H9 (cell line): Measurements from ENCODE around the gene LRMDA. TPM values are rescaled to one million over a fixed set of nuclear protein-coding genes. Genes with fewer than 3 reads are reported as not detected.

ENCODE experiments used
- DNase-seq: peaks from one replicate; pipeline ENCODE4 v3.0.0-alpha.2; 2017
- H2AFZ ChIP-seq: one replicate; pipeline ENCODE4 v1.6.1; 2013; ENCODE audit warnings: mild to moderate bottlenecking, low read length, control low read depth, moderate library complexity
- H2AK5ac ChIP-seq: 2 replicates; pipeline ENCODE4 v1.6.1; 2013; ENCODE audit warnings: low read length, control low read depth, mixed read lengths; ENCODE audit not compliant: insufficient read length
- H2BK120ac ChIP-seq: one replicate; pipeline ENCODE4 v1.6.1; 2013; ENCODE audit warnings: low read depth, mild to moderate bottlenecking, low read length, control low read depth, inconsistent platforms; ENCODE audit not compliant: poor library complexity, severe bottlenecking
- H2BK12ac ChIP-seq: 2 replicates; pipeline ENCODE4 v1.6.1; 2013; ENCODE audit warnings: low read length, control low read depth, mixed read lengths, low read depth; ENCODE audit not compliant: insufficient read length
- H2BK15ac ChIP-seq: 2 replicates; pipeline ENCODE4 v1.6.1; 2013; ENCODE audit warnings: low read depth, low read length, control low read depth
- H2BK20ac ChIP-seq: one replicate; pipeline ENCODE4 v1.6.1; 2013; ENCODE audit warnings: low read depth, mild to moderate bottlenecking, low read length, control low read depth, inconsistent platforms; ENCODE audit not compliant: poor library complexity, severe bottlenecking
- H2BK5ac ChIP-seq: 2 replicates; pipeline ENCODE4 v1.6.1; 2013; ENCODE audit warnings: low read length, control low read depth, mixed read lengths; ENCODE audit not compliant: insufficient read length
- H3K14ac ChIP-seq: 2 replicates; pipeline ENCODE4 v1.6.1; 2013; ENCODE audit warnings: low read length, control low read depth; ENCODE audit not compliant: insufficient read depth
- H3K18ac ChIP-seq: 2 replicates; pipeline ENCODE4 v1.6.1; 2013; ENCODE audit warnings: low read depth, mild to moderate bottlenecking, mixed read lengths, low read length, control low read depth; ENCODE audit not compliant: insufficient read length
- H3K23ac ChIP-seq: 2 replicates; pipeline ENCODE4 v1.6.1; 2013; ENCODE audit warnings: low read length, control low read depth, mixed read lengths, low read depth; ENCODE audit not compliant: insufficient read length
- H3K23me2 ChIP-seq: 2 replicates; pipeline ENCODE4 v1.6.1; 2013; ENCODE audit warnings: low read depth, mild to moderate bottlenecking, mixed read lengths, low read length, control low read depth; ENCODE audit not compliant: insufficient read length, poor library complexity, severe bottlenecking
- H3K27ac ChIP-seq: 2 replicates; pipeline ENCODE4 v1.5.1; 2013; ENCODE audit warnings: low read length, control low read depth, mixed read lengths, low read depth; ENCODE audit not compliant: insufficient read length
- H3K27me3 ChIP-seq: 2 replicates; pipeline ENCODE4 v1.6.1; 2013; ENCODE audit warnings: low read length, control low read depth, inconsistent platforms; ENCODE audit not compliant: insufficient read depth
- H3K4ac ChIP-seq: 2 replicates; pipeline ENCODE4 v1.6.1; 2013; ENCODE audit warnings: low read depth, mild to moderate bottlenecking, control low read depth, inconsistent platforms, low read length, moderate library complexity
- H3K4me1 ChIP-seq: 2 replicates; pipeline ENCODE4 v1.6.1; 2013; ENCODE audit warnings: low read length, control low read depth, inconsistent platforms; ENCODE audit not compliant: insufficient read depth
- H3K4me2 ChIP-seq: 2 replicates; pipeline ENCODE4 v1.6.1; 2013; ENCODE audit warnings: low read length, control low read depth, mixed read lengths; ENCODE audit not compliant: insufficient read length, insufficient read depth
- H3K56ac ChIP-seq: 2 replicates; pipeline ENCODE4 v1.6.1; 2013; ENCODE audit warnings: low read depth, mild to moderate bottlenecking, mixed read lengths, low read length, control low read depth; ENCODE audit not compliant: insufficient read length
- H3K79me1 ChIP-seq: 2 replicates; pipeline ENCODE4 v1.6.1; 2013; ENCODE audit warnings: low read depth, mild to moderate bottlenecking, moderate library complexity, low read length, control low read depth, inconsistent platforms; ENCODE audit not compliant: insufficient read depth, poor library complexity, severe bottlenecking
- H3K79me2 ChIP-seq: 2 replicates; pipeline ENCODE4 v1.6.1; 2013; ENCODE audit warnings: low read length, control low read depth, inconsistent platforms; ENCODE audit not compliant: insufficient read depth
- H3K9ac ChIP-seq: 2 replicates; pipeline ENCODE4 v1.6.1; 2013; ENCODE audit warnings: low read length, control low read depth, mixed read lengths; ENCODE audit not compliant: insufficient read length; ENCODE audit errors: extremely low read depth
- H3K9me3 ChIP-seq: one replicate; pipeline ENCODE4 v1.6.1; 2013; ENCODE audit warnings: low read depth, low read length, inconsistent platforms; ENCODE audit not compliant: control insufficient read depth
- H3T11ph ChIP-seq: one replicate; pipeline ENCODE4 v1.6.1; 2013; ENCODE audit warnings: mild to moderate bottlenecking, low read length, control low read depth, inconsistent platforms
- H4K20me1 ChIP-seq: one replicate; pipeline ENCODE4 v1.6.1; 2013; ENCODE audit not compliant: control insufficient read depth, insufficient read length, insufficient read depth
- H4K5ac ChIP-seq: 2 replicates; pipeline ENCODE4 v1.6.1; 2013; ENCODE audit warnings: low read depth, mild to moderate bottlenecking, mixed read lengths, low read length, control low read depth; ENCODE audit not compliant: insufficient read length
- H4K8ac ChIP-seq: replicated peaks from 2 replicates; pipeline ENCODE4 v1.6.1; 2013; ENCODE audit warnings: low read length, control low read depth, mixed read lengths, low read depth; ENCODE audit not compliant: insufficient read length
- H4K91ac ChIP-seq: 2 replicates; pipeline ENCODE4 v1.6.1; 2013; ENCODE audit warnings: low read depth, mild to moderate bottlenecking, moderate library complexity, mixed read lengths, low read length, control low read depth; ENCODE audit not compliant: insufficient read length
- H3K27ac Mint-ChIP-seq, 3 experiments: 2 replicates in 2 of 3; 3 replicates in 1 of 3; pipeline ENCODE4 v1.8.0; 2020 to 2021; ENCODE audit warnings: mixed read lengths in 3 of 3, mild to moderate bottlenecking in 1 of 3, moderate library complexity in 1 of 3
- H3K27me3 Mint-ChIP-seq: 2 replicates; pipeline ENCODE4 v1.8.0; 2021; ENCODE audit warnings: low read depth, mild to moderate bottlenecking, moderate library complexity, mixed read lengths
- H3K36me3 Mint-ChIP-seq, 3 experiments: 2 replicates in 2 of 3; 3 replicates in 1 of 3; pipeline ENCODE4 v1.8.0; 2020 to 2021; ENCODE audit warnings: low read depth in 3 of 3, mixed read lengths in 3 of 3; ENCODE audit not compliant: insufficient read depth in 1 of 3
- H3K4me1 Mint-ChIP-seq, 2 experiments: 2 replicates each; pipeline ENCODE4 v1.8.0; 2020; ENCODE audit warnings: mixed read lengths in 2 of 2
- H3K4me3 Mint-ChIP-seq, 2 experiments: 2 replicates in 1 of 2; 3 replicates in 1 of 2; pipeline ENCODE4 v1.8.0; 2020 to 2021; ENCODE audit warnings: mild to moderate bottlenecking in 2 of 2, mixed read lengths in 2 of 2, moderate library complexity in 1 of 2
- H3K9me3 Mint-ChIP-seq, 2 experiments: 2 replicates in 1 of 2; 3 replicates in 1 of 2; pipeline ENCODE4 v1.8.0; 2020; ENCODE audit warnings: mild to moderate bottlenecking in 2 of 2, mixed read lengths in 2 of 2, moderate library complexity in 1 of 2
- CTCF ChIP-seq: fragments of 200-600 bp; sonication (generic); conservative IDR thresholded peaks from 3 replicates; pipeline ENCODE4 v1.8.0; 2021; ENCODE audit warnings: antibody characterized with exemption, mild to moderate bottlenecking
- WGBS: extraction: QIAGEN DNeasy Blood & Tissue Kit; methylation state at CpG from one replicate; pipeline ENCODE4 v1.1.7; 2013; ENCODE audit warnings: missing lambda C conversion rate, low lambda C conversion rate, mixed read lengths; ENCODE audit not compliant: insufficient read length; ENCODE audit errors: extremely low coverage; 5-methylcytosine and 5-hydroxymethylcytosine counted together
- total RNA-seq: library from RNA; stranded (reverse); gene quantifications from 2 replicates; pipeline ENCODE4 v1.2.1, GENCODE V29; 2021

Gene LRMDA
- total RNA-seq, 1 experiment from 2014 or later = 1.8 TPM

DNA sequence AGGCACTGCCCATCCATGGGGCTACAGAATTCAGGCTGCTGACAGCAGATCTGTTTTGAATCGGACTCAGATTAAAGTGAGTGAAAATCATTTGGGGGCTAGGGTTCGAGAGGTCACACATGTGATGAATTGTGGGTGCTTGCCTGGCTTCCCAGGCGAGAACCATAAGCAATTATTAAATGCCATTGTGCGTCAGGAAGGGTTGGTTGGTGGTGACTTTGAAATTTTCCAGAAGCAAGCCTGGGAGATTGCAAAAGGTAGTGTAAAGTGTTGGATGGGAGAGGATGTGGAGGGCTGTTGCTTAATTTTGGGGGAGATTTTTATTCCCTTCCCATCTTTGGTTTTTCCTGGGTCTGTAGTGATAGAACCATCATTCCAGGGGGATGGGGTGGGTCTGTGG lies 34.6 kb downstream of the LRMDA start:
- Mint-ChIP-seq H3K4me1 (peaks cover 34 to 35% of the 10 kb centered on the region in 2 experiments), H3K27ac (peak overlapping the region in 1 of 3 experiments; percentile 22; a peak in 1 of 7 replicates), H3K27me3 (peaks cover 55% of the 10 kb centered on the region), H3K4me3 (no peak overlapping the region), H3K36me3 (no peaks in the 10 kb centered on the region), H3K9me3 (no peaks in the 10 kb centered on the region; a peak in 1 of 5 replicates)
- H3K23ac ChIP-seq = no peak overlapping the region
- no peak overlapping the region for H2BK15ac ChIP-seq
- no peaks in the 10 kb centered on the region for H3K23me2 ChIP-seq
- H2BK120ac ChIP-seq = no peak overlapping the region
- peaks cover 3% of the 10 kb centered on the region; the same call in 1 of the 2 replicates for H3K4me1 ChIP-seq
- H3K56ac ChIP-seq = no peak overlapping the region
- H3K14ac ChIP-seq = no peak overlapping the region
- H3K27ac ChIP-seq = no peak overlapping the region
- H4K5ac ChIP-seq = no peak overlapping the region
- no peaks in the 10 kb centered on the region for H3K27me3 ChIP-seq
- H3K9me3 ChIP-seq = no peaks in the 10 kb centered on the region
- H3K4me2 ChIP-seq = no peak overlapping the region
- no peaks in the 10 kb centered on the region for H4K20me1 ChIP-seq
- no peak overlapping the region for H4K8ac ChIP-seq
- no peak overlapping the region for H3T11ph ChIP-seq
- no peak overlapping the region for H2BK20ac ChIP-seq
- H3K4ac ChIP-seq = no peak overlapping the region
- no peak overlapping the region for H2BK12ac ChIP-seq
- no peak overlapping the region for H2AFZ ChIP-seq
- H2BK5ac ChIP-seq = no peak overlapping the region
- no peaks in the 10 kb centered on the region for H3K79me1 ChIP-seq
- H4K91ac ChIP-seq = no peak overlapping the region
- H2AK5ac ChIP-seq = no peak overlapping the region
- TF ChIP-seq CTCF = no peak
- DNase-seq = no peak
- H3K9ac ChIP-seq = no peak overlapping the region
- no CpG with 5 or more reads among the region's 4 CpGs for WGBS
- H3K79me2 ChIP-seq = no peaks in the 10 kb centered on the region
- no peak overlapping the region for H3K18ac ChIP-seq
